HG02642 (cell line): ENCODE measurements around the gene ZNF454.

Experiments
- ATAC-seq: cut with Tn5 transposase; IDR thresholded peaks from one replicate; pipeline ENCODE4 v1.9.1; 2021; ENCODE audit warnings: mild to moderate bottlenecking; ENCODE audit not compliant: unreplicated experiment, poor library complexity

ZNF454 gene

GRCh38 chr5:178992291-178992895, 51.4 kb downstream of the ZNF454 start:
- ATAC-seq: no peak

- ATAC-seq: no peak
Measured at GRCh38 chr5:178993236-178993765, 52.3 kb downstream of the ZNF454 start.

GRCh38 chr5:178993955-178994579, 53.1 kb downstream of the ZNF454 start:
- no peak for ATAC-seq

DNA sequence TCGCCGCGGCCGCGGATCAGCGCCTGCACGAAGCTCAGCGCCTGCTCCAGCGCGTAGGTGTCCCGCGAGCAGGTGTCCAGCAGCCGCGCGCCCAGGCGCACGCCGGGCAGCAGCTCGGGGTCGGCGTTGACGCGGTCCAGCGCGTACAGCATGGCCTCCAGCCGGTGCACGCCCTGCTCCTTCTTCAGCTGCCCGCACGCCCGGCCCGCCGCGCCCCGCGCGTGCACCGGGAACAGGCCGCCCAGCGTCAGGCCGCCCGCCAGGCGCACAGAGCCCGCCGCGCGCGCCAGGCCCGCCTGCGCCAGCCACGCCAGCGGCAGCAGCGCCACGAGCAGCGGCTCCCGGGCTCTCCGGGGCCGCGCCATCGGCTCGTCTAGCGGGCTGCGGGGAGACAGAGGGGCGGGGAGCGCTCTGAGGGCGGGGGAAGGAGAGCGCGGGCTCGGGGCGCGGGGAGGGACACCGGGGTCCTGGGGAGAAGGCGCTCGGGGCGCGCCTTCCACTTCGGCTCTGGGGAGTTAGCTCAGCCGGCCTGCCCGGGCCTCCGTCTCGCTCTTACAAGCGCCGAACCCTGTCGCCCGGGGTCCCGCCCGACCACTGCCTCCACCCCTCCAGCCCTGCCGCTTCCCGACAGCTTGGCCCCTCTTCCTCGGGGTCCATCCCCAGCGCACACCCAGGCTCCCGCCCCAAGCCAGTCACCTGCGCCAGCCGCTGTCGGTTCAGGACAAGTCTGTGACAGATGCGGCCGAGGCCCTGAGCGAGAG, 53.8 kb downstream of the ZNF454 start, which contains the start of gene GRM6:
TSS of gene GRM6 (minus strand) at position 741 of the 761 bp plus-strand sequence. CDS start at position 365, 376 bp downstream.
- no peak for ATAC-seq

GRCh38 chr5:178995341-178995690, 54.3 kb downstream of the ZNF454 start:
- ATAC-seq: no peak

DNA sequence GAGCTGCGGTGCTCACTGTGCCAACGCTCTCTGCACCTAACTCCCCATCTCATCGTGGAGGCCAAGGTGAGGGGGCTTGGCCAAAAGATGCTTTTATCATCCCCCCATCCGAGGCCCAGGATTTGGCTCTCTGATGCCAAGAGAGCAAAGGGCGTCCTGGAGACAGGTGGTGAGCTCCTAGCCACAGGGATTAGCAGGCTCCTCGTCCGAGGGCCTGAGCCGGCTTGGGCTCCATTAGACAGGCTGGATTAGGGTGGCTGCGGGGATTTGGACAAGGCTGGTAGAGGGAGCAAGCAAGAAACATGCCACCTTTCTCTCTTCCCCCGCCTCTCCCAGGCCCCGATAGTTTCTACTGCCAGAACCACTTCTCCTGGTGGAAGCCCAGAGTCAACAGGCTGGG, 55.2 kb downstream of the ZNF454 start:
- no peak for ATAC-seq

- ATAC-seq: no peak
Measured at GRCh38 chr5:178997191-178997590, 56.2 kb downstream of the ZNF454 start.

- no peak for ATAC-seq
Measured at GRCh38 chr5:178998441-178998840, 57.4 kb downstream of the ZNF454 start.

DNA sequence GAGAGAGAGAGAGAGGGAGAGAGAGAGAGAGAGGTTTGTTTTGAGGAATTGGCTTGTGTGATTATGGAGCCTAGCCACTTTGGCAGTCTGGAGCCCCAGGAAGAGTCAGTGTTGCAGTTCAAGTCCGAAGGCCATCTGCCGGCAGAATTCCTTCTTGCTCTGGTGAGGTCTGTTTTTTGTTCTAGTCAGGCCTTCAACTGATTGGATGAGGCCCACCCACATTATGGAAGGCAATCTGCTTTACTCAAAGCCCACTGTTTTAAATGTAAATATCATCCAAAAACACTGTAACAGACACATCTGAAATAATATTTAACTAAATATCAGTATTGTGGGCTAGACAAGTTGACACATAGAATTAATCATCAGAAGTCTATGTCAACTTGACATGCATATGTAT, 65.6 kb downstream of the ZNF454 start:
- ATAC-seq: no peak

DNA sequence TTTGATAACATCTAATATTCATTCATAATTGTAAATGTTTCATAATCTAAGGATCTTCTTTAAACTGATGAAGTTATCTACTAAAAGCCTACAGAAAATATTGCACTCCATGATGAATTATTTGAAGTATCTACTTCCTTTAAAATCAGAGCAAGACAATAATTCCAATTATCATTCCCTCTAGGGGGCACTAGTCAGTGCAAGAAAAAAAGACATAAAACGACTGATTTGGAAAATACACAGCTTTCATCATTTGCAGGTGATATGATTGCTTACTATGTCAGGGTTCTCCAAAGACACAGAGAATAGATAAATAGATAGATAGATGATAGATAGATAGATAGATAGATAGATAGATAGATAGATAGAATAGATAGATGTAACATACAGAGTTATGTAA, 67.7 kb downstream of the ZNF454 start:
- no peak for ATAC-seq
